NCI-H524 (cell line): ENCODE measurements around the gene GPX4.

Experiments
- DNase-seq, 2 experiments: peaks; one replicate each; lab custom pipeline; 2025; lab: John Stamatoyannopoulos, UW

Gene GPX4

GRCh38 chr19:1103708-1104310, at the start of gene GPX4:
TSS of gene GPX4 (plus strand) at chr19:1103994. CDS start at chr19:1104044, 50 bp downstream.
- peak; percentile 99 to 100 for DNase-seq

DNA sequence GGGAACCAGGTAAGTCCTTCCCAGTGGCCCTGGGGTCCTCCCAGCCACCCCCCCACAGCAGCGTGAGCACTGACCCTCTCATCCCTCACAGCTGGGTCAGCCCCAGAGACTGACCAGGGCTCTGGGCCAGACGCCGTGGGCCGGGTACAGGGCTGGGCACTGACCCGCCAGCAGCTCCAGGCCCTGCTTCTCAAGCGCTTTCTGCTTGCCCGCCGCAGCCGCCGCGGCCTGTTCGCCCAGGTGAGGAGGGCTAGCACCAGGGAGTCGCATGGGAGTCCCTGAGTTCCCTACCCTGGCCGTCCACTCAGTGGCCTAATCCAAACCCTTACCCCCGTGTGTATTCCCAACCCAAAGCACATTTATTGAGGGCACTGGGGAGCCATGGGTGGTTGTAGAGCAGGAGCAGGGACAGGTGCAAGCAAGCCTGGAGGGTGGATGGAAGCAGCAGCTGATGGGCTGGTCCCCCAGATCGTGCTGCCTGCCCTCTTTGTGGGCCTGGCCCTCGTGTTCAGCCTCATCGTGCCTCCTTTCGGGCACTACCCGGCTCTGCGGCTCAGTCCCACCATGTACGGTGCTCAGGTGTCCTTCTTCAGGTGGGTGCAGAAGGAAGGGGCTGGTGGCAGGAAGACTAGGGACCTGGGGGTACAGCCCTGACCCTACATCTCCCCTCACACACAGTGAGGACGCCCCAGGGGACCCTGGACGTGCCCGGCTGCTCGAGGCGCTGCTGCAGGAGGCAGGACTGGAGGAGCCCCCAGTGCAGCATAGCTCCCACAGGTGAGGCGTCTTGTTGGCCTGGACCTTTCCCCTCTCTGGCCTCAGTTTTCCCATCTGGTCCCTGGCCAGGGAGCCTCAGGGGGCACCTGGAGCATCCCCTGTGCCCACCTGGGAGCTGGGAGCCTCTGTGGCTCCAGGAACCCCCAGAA, 49.4 kb upstream of the GPX4 start:
- no peak for DNase-seq

GRCh38 chr19:1055028-1055425, 48.8 kb upstream of the GPX4 start:
- no peak for DNase-seq

GRCh38 chr19:1055886-1056620, 47.7 kb upstream of the GPX4 start:
- no peak for DNase-seq

- DNase-seq, result peak in 1 of 2 experiments; percentile 38
These were observed 46.5 kb upstream of the GPX4 start for GRCh38 chr19:1057176-1057855.

- DNase-seq, result no peak
These were observed 45.7 kb upstream of the GPX4 start for GRCh38 chr19:1058112-1058511.

DNA sequence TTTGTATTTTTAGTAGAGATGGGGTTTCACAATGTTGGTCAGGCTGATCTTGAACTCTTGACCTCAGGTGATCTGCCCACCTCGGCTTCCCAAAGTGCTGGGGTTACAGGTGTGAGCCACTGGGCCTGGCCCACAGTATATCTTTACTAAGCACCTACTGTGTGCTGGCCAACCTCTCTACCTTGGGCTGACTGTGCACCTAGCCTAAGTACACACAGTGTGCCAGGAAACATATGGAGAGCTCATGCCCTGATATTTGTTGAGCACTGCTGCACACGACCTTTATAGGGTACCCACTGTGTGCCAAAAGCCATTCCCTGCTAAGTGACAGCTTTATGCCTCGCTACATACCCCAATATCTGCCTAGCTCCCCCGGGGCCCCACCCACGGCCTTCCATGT, 43.1 kb upstream of the GPX4 start:
- no peak for DNase-seq

DNA sequence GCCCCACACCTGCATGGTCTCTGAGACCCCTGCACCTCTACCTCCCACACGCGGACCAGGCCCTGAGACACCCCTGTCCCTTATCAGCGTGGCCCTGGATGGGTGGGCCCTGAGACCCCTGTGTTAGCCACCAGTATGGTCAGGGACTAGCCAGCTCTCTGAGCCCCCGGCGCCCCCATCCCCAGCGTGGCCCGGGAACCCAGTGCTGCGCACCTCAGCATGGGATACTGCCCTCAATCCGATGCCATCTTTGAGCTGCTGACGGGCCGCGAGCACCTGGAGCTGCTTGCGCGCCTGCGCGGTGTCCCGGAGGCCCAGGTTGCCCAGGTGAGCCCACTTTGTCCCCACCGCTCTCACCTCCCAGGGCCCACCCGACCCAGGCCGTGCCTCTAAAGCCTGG, 41.8 kb upstream of the GPX4 start:
- no peak for DNase-seq

GRCh38 chr19:1062387-1063029, 41.3 kb upstream of the GPX4 start:
- DNase-seq, result no peak

DNA sequence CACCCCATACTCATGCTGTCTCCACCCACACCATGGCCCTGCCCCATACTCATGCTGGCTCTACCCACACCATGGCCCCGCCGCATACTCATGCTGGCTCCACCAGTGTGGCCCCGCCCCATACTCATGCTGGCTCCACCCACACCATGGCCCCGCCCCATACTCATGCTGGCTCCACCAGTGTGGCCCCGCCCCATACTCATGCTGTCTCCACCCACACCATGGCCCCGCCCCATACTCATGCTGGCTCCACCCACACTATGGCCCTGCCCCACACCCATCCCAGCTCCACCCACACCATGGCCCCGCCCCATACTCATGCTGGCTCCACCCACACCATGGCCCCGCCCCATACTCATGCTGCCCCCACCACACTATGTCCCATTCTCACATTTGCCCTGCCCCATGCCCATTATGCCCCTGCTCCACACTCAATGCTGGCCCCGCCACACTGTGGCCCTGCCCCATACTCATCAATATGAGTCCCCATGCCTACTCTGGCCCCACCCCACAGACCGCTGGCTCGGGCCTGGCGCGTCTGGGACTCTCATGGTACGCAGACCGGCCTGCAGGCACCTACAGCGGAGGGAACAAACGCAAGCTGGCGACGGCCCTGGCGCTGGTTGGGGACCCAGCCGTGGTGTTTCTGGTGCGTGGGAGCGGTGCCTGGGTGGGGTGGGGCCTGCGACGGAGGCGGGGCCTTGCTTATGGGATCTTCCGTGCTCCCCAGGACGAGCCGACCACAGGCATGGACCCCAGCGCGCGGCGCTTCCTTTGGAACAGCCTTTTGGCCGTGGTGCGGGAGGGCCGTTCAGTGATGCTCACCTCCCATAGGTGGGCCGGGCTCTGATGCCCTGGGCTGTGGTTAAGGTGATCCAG, 40.5 kb upstream of the GPX4 start:
- no peak for DNase-seq

DNA sequence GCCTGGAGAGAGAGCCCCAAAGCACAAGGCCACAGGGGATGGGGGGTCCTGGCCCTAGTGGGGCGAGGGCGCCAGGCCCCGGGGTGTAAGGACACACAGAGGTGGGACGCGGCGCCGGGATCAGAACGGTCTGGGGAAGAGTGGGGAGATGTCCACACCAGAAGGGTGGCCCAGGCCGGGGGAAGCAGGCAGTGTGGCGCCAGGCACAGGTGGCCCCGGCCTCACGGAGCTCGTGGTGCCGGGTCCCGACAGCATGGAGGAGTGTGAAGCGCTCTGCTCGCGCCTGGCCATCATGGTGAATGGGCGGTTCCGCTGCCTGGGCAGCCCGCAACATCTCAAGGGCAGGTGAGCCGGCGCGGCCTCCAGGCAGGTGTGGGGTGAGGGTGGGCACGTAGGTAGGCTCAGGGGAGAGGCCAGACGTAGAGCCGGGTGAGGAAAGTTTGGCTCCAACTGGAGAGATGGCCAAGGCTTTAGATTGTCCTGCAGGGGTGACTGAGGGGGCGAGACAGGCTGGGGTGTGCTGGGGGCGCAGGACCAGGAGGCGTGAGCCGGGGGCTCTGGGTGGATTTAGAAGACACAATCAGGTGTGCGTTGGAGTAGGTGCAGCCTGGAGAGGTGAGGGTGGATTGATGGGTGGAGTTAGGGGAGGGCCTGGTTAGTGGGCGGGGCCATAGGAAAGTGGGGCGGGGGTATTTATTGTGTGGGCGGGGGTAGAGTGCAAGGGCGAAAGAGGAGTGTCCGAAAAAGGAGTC, 39.7 kb upstream of the GPX4 start:
- no peak for DNase-seq

- DNase-seq, result peak in 1 of 2 experiments; percentile 65
These were observed 38.9 kb upstream of the GPX4 start for GRCh38 chr19:1064661-1065605.

DNA sequence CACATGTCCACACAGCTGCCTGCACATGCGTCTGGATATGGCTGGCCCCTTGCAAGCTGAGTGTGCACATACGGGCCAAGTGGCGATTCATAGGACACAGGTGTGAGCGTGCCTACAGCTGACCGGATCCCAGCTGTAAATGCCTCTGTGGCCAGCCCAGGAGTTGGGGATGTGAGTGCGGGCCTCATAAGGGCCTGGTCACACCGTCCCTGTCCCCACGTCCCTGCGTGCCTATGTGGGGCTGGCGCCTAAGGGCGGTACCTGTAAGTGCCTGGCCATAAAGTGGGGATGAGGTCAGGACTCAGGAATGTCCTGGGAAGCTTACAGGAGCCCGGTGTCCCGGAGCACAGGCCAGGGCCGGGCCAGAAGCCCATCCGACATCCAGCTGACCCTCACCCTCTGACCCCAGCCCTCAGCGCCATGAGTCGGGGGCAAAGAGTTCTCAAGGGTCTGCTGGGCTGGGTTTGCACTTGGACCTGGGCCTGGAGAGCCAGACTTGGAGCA, 38.1 kb upstream of the GPX4 start:
- no peak for DNase-seq

DNA sequence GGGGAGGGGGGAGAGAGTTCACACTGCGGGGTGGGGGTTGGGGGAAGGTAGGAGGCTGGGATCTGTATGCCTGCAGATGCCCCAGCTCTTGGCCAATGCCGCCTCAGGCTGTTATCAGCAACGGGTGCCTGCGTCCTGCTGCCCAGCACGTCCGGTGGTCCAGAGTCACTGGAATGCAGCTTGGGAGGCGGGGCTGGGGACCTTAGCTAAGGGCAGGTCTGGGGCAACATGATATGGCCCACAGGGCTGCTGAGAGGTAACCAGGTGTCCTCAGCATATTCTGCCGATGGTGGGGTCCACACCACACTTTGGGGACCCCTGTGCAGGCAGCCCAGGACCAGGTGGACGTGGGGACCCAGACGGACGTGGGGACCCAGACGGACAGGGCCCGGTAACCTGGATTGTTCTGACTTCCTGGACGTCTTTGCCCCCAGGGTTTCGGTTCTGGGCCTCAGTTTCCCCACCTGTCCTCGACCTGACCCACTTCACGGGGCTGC, 37.5 kb upstream of the GPX4 start:
- DNase-seq, result no peak

DNA sequence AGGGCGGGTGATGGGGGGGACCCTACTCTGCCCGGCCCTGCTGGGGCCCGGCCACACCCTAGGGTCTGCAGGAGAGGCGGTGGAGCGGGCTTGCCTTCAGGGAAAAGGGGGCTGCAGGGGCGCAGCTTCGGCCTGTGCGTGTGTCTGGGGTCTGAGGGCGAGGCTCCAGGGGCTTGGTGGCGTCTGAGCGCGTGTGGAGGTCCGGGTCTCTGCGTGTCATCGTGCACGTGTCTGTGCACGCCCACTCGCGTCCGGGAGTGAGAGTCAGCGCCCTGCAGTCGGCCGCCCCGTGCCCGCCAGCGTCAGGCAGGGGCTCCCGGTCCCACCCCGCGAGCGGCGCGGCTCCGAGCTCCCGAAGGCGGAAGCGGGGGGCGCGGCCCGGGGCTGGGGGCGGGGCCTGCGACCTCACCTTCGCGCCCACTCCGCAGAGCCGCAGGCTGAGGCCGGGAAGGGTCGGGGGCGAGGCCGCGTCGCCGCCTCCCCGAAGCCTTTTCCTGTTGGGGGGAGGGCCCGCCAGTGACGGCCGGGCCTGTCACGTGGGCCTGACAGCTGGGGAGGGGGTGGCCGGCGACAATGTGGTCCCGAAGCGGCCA, 37.0 kb upstream of the GPX4 start, which contains the start of gene ARHGAP45:
Gene ARHGAP45, plus strand, starts transcription at position 420 of the 593 bp plus-strand sequence. CDS start 239 bp downstream, outside the sequence.
- DNase-seq, result no peak

DNA sequence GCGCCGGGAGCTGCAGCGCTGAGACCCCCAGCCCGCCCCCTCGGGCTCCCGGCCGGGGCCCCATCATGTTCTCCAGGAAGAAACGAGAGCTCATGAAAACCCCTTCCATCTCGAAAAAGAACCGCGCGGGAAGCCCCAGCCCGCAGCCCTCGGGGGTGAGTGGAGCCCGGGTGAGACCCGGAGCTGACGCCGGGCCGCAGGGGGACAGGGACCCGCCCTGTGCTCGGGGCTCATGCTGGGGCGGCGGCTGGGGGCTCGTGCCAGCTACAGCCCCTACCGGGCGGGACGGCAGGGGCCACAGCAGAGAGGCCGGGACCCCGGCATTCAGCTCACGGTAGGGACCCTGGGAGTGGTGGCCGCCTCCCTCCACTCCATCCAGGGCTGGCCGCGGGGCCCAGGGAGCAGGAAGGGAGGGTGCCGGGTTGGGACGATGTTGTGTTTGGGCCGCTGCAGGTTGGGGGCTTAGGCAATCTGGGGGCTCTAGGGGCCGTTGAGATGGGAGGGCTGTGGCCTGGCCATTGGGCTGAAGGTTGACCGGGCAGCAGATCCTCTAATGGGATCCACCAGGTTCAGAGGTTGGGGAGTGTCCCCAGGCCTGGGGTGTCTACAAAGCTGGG, 36.3 kb upstream of the GPX4 start:
- no peak for DNase-seq
